Measurements from ENCODE around the gene ITPR2. TPM values are rescaled to one million over a fixed set of nuclear protein-coding genes. Genes with fewer than 3 reads are reported as not detected.

The ITPR2 gene
- polyA plus RNA-seq, 1 of the 3 experiments (the other 2 are of a cell fraction), result 2.3 TPM

GRCh38 chr12:26643532-26644315 is 189.3 kb downstream of the ITPR2 start:
- no peak for TF ChIP-seq TCF12 (IDR thresholded peaks at IDR 0.05)
- no peak for TF ChIP-seq RAD21 (IDR thresholded peaks at IDR 0.05; ENCODE audit: low read length)
- no peak for TF ChIP-seq NRF1 (IDR thresholded peaks at IDR 0.05; ENCODE audit: low read depth, low read length)
- TF ChIP-seq FOXJ3 (CRISPR knock-in tag; IDR thresholded peaks at IDR 0.05), result no peak
- no peak for TF ChIP-seq MAX (IDR thresholded peaks at IDR 0.05; ENCODE audit: low read depth)
- no peak for TF ChIP-seq PBX3 (IDR thresholded peaks at IDR 0.05)
- TF ChIP-seq JUND (IDR thresholded peaks at IDR 0.05), result no peak
- ChIA-PET CTCF (interaction anchor here (0.7 to 3.0 kb wide), 3 partner anchors 8 to 30 kb away, joined by 3 to 14 read pairs (median 3); no protein-coding TSS in a partner anchor), POLR2A (no interaction called here)
- Histone ChIP-seq H3K4me2 (no peak overlapping the region), H4K20me1 (ENCODE audit: insufficient read depth) (no peaks in the 10 kb centered on the region), H3K36me3 (replicated peaks in 1 of 2; ENCODE audit: control insufficient read depth in 1 of 2, insufficient read depth in 2 of 2, low read length in 1 of 2) (no peaks in the 10 kb centered on the region), H3K9me3 (no peaks in the 10 kb centered on the region), H3K9ac (no peak overlapping the region), H3K79me2 (ENCODE audit: insufficient read depth) (no peaks in the 10 kb centered on the region), H3K9me2 (no peaks in the 10 kb centered on the region), H3K27me3 (ENCODE audit: insufficient read depth) (no peaks in the 10 kb centered on the region), H3K27ac (ENCODE audit: low read depth in 2 of 2, low read length in 1 of 2) (no peak overlapping the region), H3K4me1 (ENCODE audit: control insufficient read depth in 1 of 2, insufficient read depth in 2 of 2, low read depth in 1 of 2, low read length in 1 of 2) (peaks cover 0 to 16% of the 10 kb centered on the region in 2 experiments; a peak in 2 of 4 replicates), H2AFZ (ENCODE audit: low read depth) (no peak overlapping the region), H3K4me3 (ENCODE audit: low read depth in 2 of 2, low read length in 1 of 2) (no peak overlapping the region), H3F3A (replicated peaks; ENCODE audit: insufficient read depth) (peaks cover 9% of the 10 kb centered on the region)
- 90% methylated on average over 4 of the region's 4 CpGs for WGBS (ENCODE audit: low lambda C conversion rate)
- DNase-seq, result no peak

GRCh38 chr12:26642361-26642760 is 190.6 kb downstream of the ITPR2 start:
- Histone ChIP-seq H3K9me2 (no peaks in the 10 kb centered on the region), H3K9me3 (no peaks in the 10 kb centered on the region), H3K4me3 (ENCODE audit: low read depth in 2 of 2, low read length in 1 of 2) (no peak overlapping the region), H3F3A (replicated peaks; ENCODE audit: insufficient read depth) (no peaks in the 10 kb centered on the region), H3K4me2 (no peak overlapping the region), H3K9ac (no peak overlapping the region), H2AFZ (ENCODE audit: low read depth) (no peak overlapping the region), H3K79me2 (ENCODE audit: insufficient read depth) (no peaks in the 10 kb centered on the region), H4K20me1 (ENCODE audit: insufficient read depth) (no peaks in the 10 kb centered on the region), H3K27me3 (ENCODE audit: insufficient read depth) (no peaks in the 10 kb centered on the region), H3K4me1 (ENCODE audit: control insufficient read depth in 1 of 2, insufficient read depth in 2 of 2, low read depth in 1 of 2, low read length in 1 of 2) (peaks cover 0 to 8% of the 10 kb centered on the region in 2 experiments; a peak in 1 of 4 replicates), H3K36me3 (replicated peaks in 1 of 2; ENCODE audit: control insufficient read depth in 1 of 2, insufficient read depth in 2 of 2, low read length in 1 of 2) (no peaks in the 10 kb centered on the region), H3K27ac (ENCODE audit: low read depth in 2 of 2, low read length in 1 of 2) (no peak overlapping the region)
- peak; percentile 12; the same call in 1 of the 2 replicates for TF ChIP-seq PBX3 (IDR thresholded peaks at IDR 0.05)
- no peak for TF ChIP-seq EP300 (IDR thresholded peaks at IDR 0.05; ENCODE audit: borderline replicate concordance in 1 of 2, low read depth in 1 of 2, low read length in 1 of 2)
- peak; percentile 54 for TF ChIP-seq TCF12 (IDR thresholded peaks at IDR 0.05)
- TF ChIP-seq SIN3A (IDR thresholded peaks at IDR 0.05; ENCODE audit: borderline replicate concordance, low read depth, low read length), result no peak
- 53% methylated on average over 2 of the region's 2 CpGs for WGBS (ENCODE audit: low lambda C conversion rate)
- DNase-seq, result no peak
- CTCF ChIA-PET, result interaction anchor here (0.6 to 3.0 kb wide), 4 partner anchors 9 to 621 kb away, joined by 3 to 18 read pairs (median 9); no protein-coding TSS in a partner anchor
- POLR2A ChIA-PET, result no interaction called here
